Mesendoderm (in vitro differentiated cells): Measurements from ENCODE around the gene KLHL6.

Experiments used
- DNase-seq: peaks from one replicate; pipeline ENCODE4 v3.0.0; 2013
- H2AK5ac ChIP-seq: 2 replicates; pipeline ENCODE4 v1.6.1; 2013; ENCODE audit warnings: low read length, inconsistent platforms
- H2BK120ac ChIP-seq: 2 replicates; pipeline ENCODE4 v1.6.1; 2013; ENCODE audit warnings: low read depth, mild to moderate bottlenecking, low read length, moderate library complexity, mixed read lengths
- H2BK15ac ChIP-seq: replicated peaks from 2 replicates; pipeline ENCODE4 v1.6.1; 2013; ENCODE audit warnings: low read depth, mild to moderate bottlenecking, moderate library complexity
- H2BK5ac ChIP-seq: 2 replicates; pipeline ENCODE4 v1.6.1; 2013; ENCODE audit warnings: low read length, inconsistent platforms
- H3K18ac ChIP-seq: 2 replicates; pipeline ENCODE4 v1.6.1; 2013; ENCODE audit warnings: mild to moderate bottlenecking, low read length, mixed read lengths
- H3K23ac ChIP-seq: one replicate; pipeline ENCODE4 v1.6.1; 2013; ENCODE audit warnings: low read length
- H3K27ac ChIP-seq: 2 replicates; pipeline ENCODE4 v1.5.1; 2013; ENCODE audit warnings: low read depth, mild to moderate bottlenecking, inconsistent platforms, low read length, moderate library complexity
- H3K27me3 ChIP-seq: 2 replicates; pipeline ENCODE4 v1.6.1; 2013; ENCODE audit warnings: low read length, control low read depth, mild to moderate bottlenecking, inconsistent platforms; ENCODE audit not compliant: insufficient read depth, poor library complexity
- H3K36me3 ChIP-seq: 2 replicates; pipeline ENCODE4 v1.6.1; 2013; ENCODE audit warnings: low read length, inconsistent platforms; ENCODE audit not compliant: control insufficient read depth, insufficient read depth
- H3K4ac ChIP-seq: one replicate; pipeline ENCODE4 v1.6.1; 2013; ENCODE audit warnings: low read depth, mild to moderate bottlenecking, low read length, moderate library complexity
- H3K4me1 ChIP-seq: 2 replicates; pipeline ENCODE4 v1.6.1; 2013; ENCODE audit warnings: low read depth, low read length, inconsistent platforms; ENCODE audit not compliant: control insufficient read depth
- H3K4me2 ChIP-seq: 2 replicates; pipeline ENCODE4 v1.6.1; 2013; ENCODE audit warnings: low read length
- H3K4me3 ChIP-seq: 2 replicates; pipeline ENCODE4 v1.5.1; 2013; ENCODE audit warnings: mild to moderate bottlenecking, low read length
- H3K56ac ChIP-seq: one replicate; pipeline ENCODE4 v1.6.1; 2013; ENCODE audit warnings: low read length
- H3K79me1 ChIP-seq: 2 replicates; pipeline ENCODE4 v1.6.1; 2013; ENCODE audit warnings: low read length, inconsistent platforms
- H3K79me2 ChIP-seq: 2 replicates; pipeline ENCODE4 v1.6.1; 2013; ENCODE audit warnings: mild to moderate bottlenecking, low read length; ENCODE audit not compliant: control insufficient read depth, insufficient read depth
- H3K9ac ChIP-seq: 2 replicates; pipeline ENCODE4 v1.6.1; 2013; ENCODE audit warnings: low read length, inconsistent platforms
- H4K5ac ChIP-seq: one replicate; pipeline ENCODE4 v1.6.1; 2013; ENCODE audit warnings: low read length
- H4K8ac ChIP-seq: one replicate; pipeline ENCODE4 v1.6.1; 2013; ENCODE audit warnings: low read depth, mild to moderate bottlenecking, control low read depth, low read length, moderate library complexity
- WGBS: extraction: QIAGEN DNeasy Blood & Tissue Kit; methylation state at CpG from one replicate; pipeline ENCODE4 v1.1.7; 2013; ENCODE audit warnings: low lambda C conversion rate, missing lambda C conversion rate; ENCODE audit not compliant: insufficient coverage; ENCODE audit errors: extremely low coverage; 5-methylcytosine and 5-hydroxymethylcytosine counted together

Gene KLHL6

GRCh38 chr3:183536238-183536880 is 19.1 kb downstream of the KLHL6 start:
- no peaks in the 10 kb centered on the region for H3K79me2 ChIP-seq
- H3K4me1 ChIP-seq: no peaks in the 10 kb centered on the region
- no peak for DNase-seq
- H3K36me3 ChIP-seq: no peaks in the 10 kb centered on the region
- H3K56ac ChIP-seq: no peak overlapping the region
- no peak overlapping the region for H3K18ac ChIP-seq
- no peak overlapping the region for H2BK15ac ChIP-seq
- H3K23ac ChIP-seq: no peak overlapping the region
- no peak overlapping the region for H2BK5ac ChIP-seq
- H4K8ac ChIP-seq: no peak overlapping the region
- no peak overlapping the region for H2AK5ac ChIP-seq
- H4K5ac ChIP-seq: no peak overlapping the region
- no peak overlapping the region for H3K27ac ChIP-seq
- WGBS: no CpG with 5 or more reads among the region's 9 CpGs
- no peak overlapping the region for H2BK120ac ChIP-seq
- H3K27me3 ChIP-seq: no peaks in the 10 kb centered on the region
- H3K4ac ChIP-seq: no peak overlapping the region
- no peak overlapping the region for H3K4me2 ChIP-seq
- no peak overlapping the region for H3K9ac ChIP-seq
- no peak overlapping the region for H3K4me3 ChIP-seq
- no peaks in the 10 kb centered on the region for H3K79me1 ChIP-seq

GRCh38 chr3:183534249-183534648 is 21.3 kb downstream of the KLHL6 start:
- Histone ChIP-seq H3K4me1 (no peaks in the 10 kb centered on the region), H3K4me3 (no peak overlapping the region), H2BK120ac (no peak overlapping the region), H3K23ac (no peak overlapping the region), H3K9ac (no peak overlapping the region), H3K56ac (no peak overlapping the region), H3K4me2 (no peak overlapping the region), H3K18ac (no peak overlapping the region), H3K27ac (no peak overlapping the region), H3K27me3 (no peaks in the 10 kb centered on the region), H4K8ac (no peak overlapping the region), H2BK5ac (no peak overlapping the region), H3K4ac (no peak overlapping the region), H3K79me2 (no peaks in the 10 kb centered on the region), H3K36me3 (no peaks in the 10 kb centered on the region), H4K5ac (no peak overlapping the region), H3K79me1 (no peaks in the 10 kb centered on the region), H2BK15ac (no peak overlapping the region), H2AK5ac (no peak overlapping the region)
- no CpG with 5 or more reads among the region's 4 CpGs for WGBS
- DNase-seq: no peak

GRCh38 chr3:183533412-183534132 is 21.9 kb downstream of the KLHL6 start:
- Histone ChIP-seq H3K23ac (no peak overlapping the region), H3K4me2 (no peak overlapping the region), H3K18ac (no peak overlapping the region), H3K56ac (no peak overlapping the region), H2BK15ac (no peak overlapping the region), H4K5ac (no peak overlapping the region), H2BK120ac (no peak overlapping the region), H3K27ac (no peak overlapping the region), H3K9ac (peak overlapping the region; percentile 4), H3K79me2 (no peaks in the 10 kb centered on the region), H3K79me1 (no peaks in the 10 kb centered on the region), H3K4me3 (no peak overlapping the region), H3K4me1 (no peaks in the 10 kb centered on the region), H3K36me3 (no peaks in the 10 kb centered on the region), H2BK5ac (no peak overlapping the region), H2AK5ac (no peak overlapping the region), H4K8ac (no peak overlapping the region), H3K4ac (no peak overlapping the region), H3K27me3 (no peaks in the 10 kb centered on the region)
- DNase-seq: no peak
- no CpG with 5 or more reads among the region's 10 CpGs for WGBS

GRCh38 chr3:183532620-183533411 is 22.7 kb downstream of the KLHL6 start:
- H3K27me3 ChIP-seq: no peaks in the 10 kb centered on the region
- H2AK5ac ChIP-seq: no peak overlapping the region
- H3K56ac ChIP-seq: no peak overlapping the region
- H3K23ac ChIP-seq: no peak overlapping the region
- no peak overlapping the region for H3K18ac ChIP-seq
- no peak overlapping the region for H3K4me3 ChIP-seq
- no CpG with 5 or more reads among the region's 6 CpGs for WGBS
- H3K79me2 ChIP-seq: no peaks in the 10 kb centered on the region
- H2BK5ac ChIP-seq: no peak overlapping the region
- no peak overlapping the region for H2BK120ac ChIP-seq
- H3K4me2 ChIP-seq: no peak overlapping the region
- no peak overlapping the region for H2BK15ac ChIP-seq
- H3K79me1 ChIP-seq: no peaks in the 10 kb centered on the region
- no peaks in the 10 kb centered on the region for H3K36me3 ChIP-seq
- H3K4me1 ChIP-seq: no peaks in the 10 kb centered on the region
- H3K9ac ChIP-seq: no peak overlapping the region
- H4K5ac ChIP-seq: no peak overlapping the region
- no peak overlapping the region for H3K27ac ChIP-seq
- H3K4ac ChIP-seq: no peak overlapping the region
- DNase-seq: no peak
- no peak overlapping the region for H4K8ac ChIP-seq

- Histone ChIP-seq H3K79me1 (no peaks in the 10 kb centered on the region), H2AK5ac (no peak overlapping the region), H3K4ac (no peak overlapping the region), H3K36me3 (no peaks in the 10 kb centered on the region), H4K8ac (no peak overlapping the region), H3K4me2 (no peak overlapping the region), H3K27me3 (no peaks in the 10 kb centered on the region), H4K5ac (no peak overlapping the region), H2BK5ac (no peak overlapping the region), H3K23ac (no peak overlapping the region), H2BK120ac (no peak overlapping the region), H3K4me1 (no peaks in the 10 kb centered on the region), H3K4me3 (no peak overlapping the region), H3K56ac (no peak overlapping the region), H2BK15ac (no peak overlapping the region), H3K9ac (no peak overlapping the region), H3K79me2 (no peaks in the 10 kb centered on the region), H3K27ac (no peak overlapping the region), H3K18ac (no peak overlapping the region)
- no CpG with 5 or more reads among the region's 7 CpGs for WGBS
- DNase-seq: no peak
Measured at GRCh38 chr3:183529717-183530116, 25.8 kb downstream of the KLHL6 start.
